Activated CD4-positive, alpha-beta memory T cell treated with anti-CD3 and anti-CD28 coated beads for 36 hours (primary cell): ENCODE data around the gene KRT6B. TPM values are rescaled to one million over a fixed set of nuclear protein-coding genes. Genes with fewer than 3 reads are reported as not detected.
"Not testable (repeated sequence)": the region's sequence is repeated elsewhere in the genome, so short reads cannot be mapped to it uniquely, and the experiment has no call there.

ENCODE experiments used
- CTCF ChIA-PET: fragments of 350-600 bp; sonication (Branson Sonifier 250); formaldehyde crosslinking; loops from one replicate; lab custom pipeline; 2021; ENCODE audit warnings: antibody characterized with exemption, inconsistent platforms; lab: Charles Lee
- POLR2A ChIA-PET: fragments of 350-600 bp; sonication (Branson Sonifier 250); formaldehyde crosslinking; loops from one replicate; lab custom pipeline; 2021; ENCODE audit warnings: antibody characterized with exemption; lab: Charles Lee
- DNase-seq: peaks from one replicate; pipeline ENCODE4 v3.0.0-alpha.2; 2020
- H3K27ac Mint-ChIP-seq: one replicate; pipeline ENCODE4 v1.8.0; 2021; ENCODE audit warnings: mixed read lengths
- H3K27me3 Mint-ChIP-seq: one replicate; pipeline ENCODE4 v1.8.0; 2021; ENCODE audit warnings: mixed read lengths
- H3K36me3 Mint-ChIP-seq: one replicate; pipeline ENCODE4 v1.8.0; 2021; ENCODE audit warnings: mixed read lengths
- H3K4me1 Mint-ChIP-seq: one replicate; pipeline ENCODE4 v1.8.0; 2021; ENCODE audit warnings: low read depth, mixed read lengths
- H3K4me3 Mint-ChIP-seq: one replicate; pipeline ENCODE4 v1.8.0; 2021; ENCODE audit warnings: mild to moderate bottlenecking, mixed read lengths
- H3K9me3 Mint-ChIP-seq: one replicate; pipeline ENCODE4 v1.8.0; 2021; ENCODE audit warnings: mixed read lengths
- intact Hi-C: fragments of 100-400 bp; cut with micrococcal nuclease; formaldehyde crosslinking; loops from one replicate; pipeline ENCODE4 v1.15.1; 2023
- total RNA-seq, 2 experiments: library from RNA; stranded (reverse); gene quantifications; one replicate each; pipeline ENCODE4 v1.2.3, GENCODE V29; 2021

Gene KRT6B
- total RNA-seq, 2 experiments from 2014 or later: not detected

- H3K9me3 Mint-ChIP-seq, CTCF ChIA-PET, POLR2A ChIA-PET: not testable (repeated sequence)
Measured at GRCh38 chr12:52491495-52491894, 39.5 kb upstream of the KRT6B start.

GRCh38 chr12:52488736-52489135 is 36.8 kb upstream of the KRT6B start:
- CTCF ChIA-PET: no interaction called here
- no peak for DNase-seq
- no peaks in the 10 kb centered on the region for H3K4me1 Mint-ChIP-seq
- H3K9me3 Mint-ChIP-seq: peaks cover 11% of the 10 kb centered on the region
- intact Hi-C loops: no loop called here
- H3K36me3 Mint-ChIP-seq: no peaks in the 10 kb centered on the region
- POLR2A ChIA-PET: no interaction called here
- H3K27ac Mint-ChIP-seq: no peak overlapping the region
- peaks cover 26% of the 10 kb centered on the region for H3K27me3 Mint-ChIP-seq
- H3K4me3 Mint-ChIP-seq: no peak overlapping the region

More at GRCh38 chr12:52491495-52491894, 39.5 kb upstream of the KRT6B start:
- H3K27me3 Mint-ChIP-seq: peaks cover 16% of the 10 kb centered on the region
- H3K36me3 Mint-ChIP-seq, DNase-seq, intact Hi-C loops, H3K4me1 Mint-ChIP-seq, H3K4me3 Mint-ChIP-seq, H3K27ac Mint-ChIP-seq: not testable (repeated sequence)

- DNase-seq, intact Hi-C loops, H3K36me3 Mint-ChIP-seq, H3K4me3 Mint-ChIP-seq, H3K27ac Mint-ChIP-seq, H3K4me1 Mint-ChIP-seq, CTCF ChIA-PET, POLR2A ChIA-PET: not testable (repeated sequence)
- Mint-ChIP-seq H3K9me3 (peaks cover 11% of the 10 kb centered on the region), H3K27me3 (peaks cover 33% of the 10 kb centered on the region)
Measured at GRCh38 chr12:52487744-52488443, 35.9 kb upstream of the KRT6B start.

GRCh38 chr12:52487211-52487610 is 35.3 kb upstream of the KRT6B start:
- POLR2A ChIA-PET: no interaction called here

GRCh38 chr12:52486166-52487105 is 34.5 kb upstream of the KRT6B start:
- Mint-ChIP-seq H3K27me3 (peaks cover 31% of the 10 kb centered on the region), H3K27ac (no peak overlapping the region), H3K4me1 (no peaks in the 10 kb centered on the region), H3K36me3 (no peaks in the 10 kb centered on the region), H3K9me3 (peaks cover 11% of the 10 kb centered on the region), H3K4me3 (no peak overlapping the region)
- POLR2A ChIA-PET: no interaction called here
- CTCF ChIA-PET: no interaction called here
- intact Hi-C loops: no loop called here
- DNase-seq: no peak

More at GRCh38 chr12:52487211-52487610, 35.3 kb upstream of the KRT6B start:
- Mint-ChIP-seq H3K9me3 (peaks cover 11% of the 10 kb centered on the region), H3K4me3 (no peak overlapping the region), H3K36me3 (no peaks in the 10 kb centered on the region), H3K27me3 (peaks cover 34% of the 10 kb centered on the region), H3K27ac (no peak overlapping the region), H3K4me1 (no peaks in the 10 kb centered on the region)
- CTCF ChIA-PET: no interaction called here
- DNase-seq: no peak
- intact Hi-C loops: no loop called here

- CTCF ChIA-PET: no interaction called here
- H3K4me1 Mint-ChIP-seq: no peaks in the 10 kb centered on the region
- H3K9me3 Mint-ChIP-seq: peaks cover 7% of the 10 kb centered on the region
- H3K27me3 Mint-ChIP-seq: peaks cover 24% of the 10 kb centered on the region
- H3K27ac Mint-ChIP-seq: no peak overlapping the region
- POLR2A ChIA-PET: no interaction called here
- H3K36me3 Mint-ChIP-seq: no peaks in the 10 kb centered on the region
- intact Hi-C loops: no loop called here
- H3K4me3 Mint-ChIP-seq: no peak overlapping the region
- no peak for DNase-seq
Measured at GRCh38 chr12:52480073-52480472, 28.1 kb upstream of the KRT6B start.

- intact Hi-C loops: no loop called here
- no peaks in the 10 kb centered on the region for H3K4me1 Mint-ChIP-seq
- ChIA-PET CTCF (no interaction called here), POLR2A (no interaction called here)
- DNase-seq: no peak
- no peak overlapping the region for H3K27ac Mint-ChIP-seq
- H3K27me3 Mint-ChIP-seq: peaks cover 7% of the 10 kb centered on the region
- H3K36me3 Mint-ChIP-seq: no peaks in the 10 kb centered on the region
- no peaks in the 10 kb centered on the region for H3K9me3 Mint-ChIP-seq
- H3K4me3 Mint-ChIP-seq: no peak overlapping the region
Measured at GRCh38 chr12:52477651-52478050, 25.7 kb upstream of the KRT6B start.

- no peak overlapping the region for H3K4me3 Mint-ChIP-seq
- no peak overlapping the region for H3K27ac Mint-ChIP-seq
- H3K4me1 Mint-ChIP-seq: no peaks in the 10 kb centered on the region
- no peaks in the 10 kb centered on the region for H3K36me3 Mint-ChIP-seq
- peaks cover 9% of the 10 kb centered on the region for H3K27me3 Mint-ChIP-seq
- POLR2A ChIA-PET: no interaction called here
- H3K9me3 Mint-ChIP-seq: no peaks in the 10 kb centered on the region
- DNase-seq: no peak
- intact Hi-C loops: no loop called here
- CTCF ChIA-PET: no interaction called here
Measured at GRCh38 chr12:52474212-52474611, 22.3 kb upstream of the KRT6B start.

- no peaks in the 10 kb centered on the region for H3K4me1 Mint-ChIP-seq
- CTCF ChIA-PET: no interaction called here
- no peak within 1 kb of the TSS for H3K4me3 Mint-ChIP-seq
Measured at GRCh38 chr12:52473768-52474167, 21.8 kb upstream of the KRT6B start, which contains the start of gene KRT6C. Gene KRT6C, minus strand, starts transcription at chr12:52473805. Its CDS starts 68 bp downstream, at chr12:52473737.

GRCh38 chr12:52469853-52470252 is 17.9 kb upstream of the KRT6B start:
- no peaks in the 10 kb centered on the region for H3K36me3 Mint-ChIP-seq
- no peaks in the 10 kb centered on the region for H3K9me3 Mint-ChIP-seq
- CTCF ChIA-PET: no interaction called here
- POLR2A ChIA-PET: no interaction called here
- no peak for DNase-seq
- H3K27ac Mint-ChIP-seq: no peak overlapping the region
- no peak overlapping the region for H3K4me3 Mint-ChIP-seq
- H3K27me3 Mint-ChIP-seq: peaks cover 9% of the 10 kb centered on the region
- no peaks in the 10 kb centered on the region for H3K4me1 Mint-ChIP-seq
- intact Hi-C loops: no loop called here

More at GRCh38 chr12:52473768-52474167, 21.8 kb upstream of the KRT6B start, which contains the start of gene KRT6C:
- intact Hi-C loops: no loop called here
- DNase-seq: no peak
- H3K27me3 Mint-ChIP-seq: peaks cover 9% of the 10 kb centered on the region
- no peaks in the 10 kb centered on the region for H3K9me3 Mint-ChIP-seq
- no peaks in the 10 kb centered on the region for H3K36me3 Mint-ChIP-seq
- POLR2A ChIA-PET: no interaction called here
- no peak within 1 kb of the TSS for H3K27ac Mint-ChIP-seq

GRCh38 chr12:52464897-52465296 is 13.0 kb upstream of the KRT6B start:
- CTCF ChIA-PET: no interaction called here
- Mint-ChIP-seq H3K27ac (no peak overlapping the region), H3K4me3 (no peak overlapping the region), H3K4me1 (no peaks in the 10 kb centered on the region), H3K9me3 (no peaks in the 10 kb centered on the region), H3K27me3 (peaks cover 5% of the 10 kb centered on the region), H3K36me3 (no peaks in the 10 kb centered on the region)
- no peak for DNase-seq
- intact Hi-C loops: no loop called here
- POLR2A ChIA-PET: no interaction called here

- H3K4me1 Mint-ChIP-seq: no peaks in the 10 kb centered on the region
- CTCF ChIA-PET: no interaction called here
- H3K9me3 Mint-ChIP-seq: no peaks in the 10 kb centered on the region
- POLR2A ChIA-PET: no interaction called here
- no peak overlapping the region for H3K27ac Mint-ChIP-seq
- H3K4me3 Mint-ChIP-seq: no peak overlapping the region
- intact Hi-C loops: no loop called here
- H3K27me3 Mint-ChIP-seq: peaks cover 4% of the 10 kb centered on the region
- no peak for DNase-seq
- no peaks in the 10 kb centered on the region for H3K36me3 Mint-ChIP-seq
Measured at GRCh38 chr12:52461693-52462092, 9.7 kb upstream of the KRT6B start.
